ENCODE measurements around the gene WWP2.

DNA sequence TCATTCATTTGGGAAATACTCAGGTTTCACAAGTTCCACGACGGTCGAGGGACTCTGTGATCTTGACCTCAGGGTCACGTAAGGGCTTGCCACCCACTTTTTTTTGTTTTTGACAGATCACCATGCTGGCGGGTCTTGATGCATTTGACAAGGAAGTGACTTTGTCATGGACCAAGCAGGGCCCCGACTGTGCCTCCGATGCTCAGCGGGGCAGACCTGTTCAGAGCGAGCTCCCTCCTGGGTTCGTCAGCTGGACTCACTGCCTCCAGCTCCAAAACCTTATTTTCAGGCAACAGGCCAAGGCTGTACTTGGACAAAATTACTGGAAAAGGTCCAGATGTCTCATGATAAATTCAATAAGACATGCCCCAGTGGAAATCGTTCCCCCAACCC lies 180.0 kb downstream of the WWP2 start:
- no peak for TF ChIP-seq TAF1 (IDR thresholded peaks at IDR 0.05; ENCODE audit: low read depth)
- TF ChIP-seq, protein P1, sequence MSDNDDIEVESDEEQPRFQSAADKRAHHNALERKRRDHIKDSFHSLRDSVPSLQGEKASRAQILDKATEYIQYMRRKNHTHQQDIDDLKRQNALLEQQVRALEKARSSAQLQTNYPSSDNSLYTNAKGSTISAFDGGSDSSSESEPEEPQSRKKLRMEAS (IDR thresholded peaks at IDR 0.05): no peak
- TF ChIP-seq RAD21 (IDR thresholded peaks at IDR 0.05; ENCODE audit: low read depth): no peak
- TF ChIP-seq YY1 (IDR thresholded peaks at IDR 0.05; ENCODE audit: low read depth): no peak
- no peak for TF ChIP-seq NFIC (IDR thresholded peaks at IDR 0.05)
- no peak for TF ChIP-seq TCF12 (IDR thresholded peaks at IDR 0.05; ENCODE audit: low read depth)
- TF ChIP-seq, protein P2, sequence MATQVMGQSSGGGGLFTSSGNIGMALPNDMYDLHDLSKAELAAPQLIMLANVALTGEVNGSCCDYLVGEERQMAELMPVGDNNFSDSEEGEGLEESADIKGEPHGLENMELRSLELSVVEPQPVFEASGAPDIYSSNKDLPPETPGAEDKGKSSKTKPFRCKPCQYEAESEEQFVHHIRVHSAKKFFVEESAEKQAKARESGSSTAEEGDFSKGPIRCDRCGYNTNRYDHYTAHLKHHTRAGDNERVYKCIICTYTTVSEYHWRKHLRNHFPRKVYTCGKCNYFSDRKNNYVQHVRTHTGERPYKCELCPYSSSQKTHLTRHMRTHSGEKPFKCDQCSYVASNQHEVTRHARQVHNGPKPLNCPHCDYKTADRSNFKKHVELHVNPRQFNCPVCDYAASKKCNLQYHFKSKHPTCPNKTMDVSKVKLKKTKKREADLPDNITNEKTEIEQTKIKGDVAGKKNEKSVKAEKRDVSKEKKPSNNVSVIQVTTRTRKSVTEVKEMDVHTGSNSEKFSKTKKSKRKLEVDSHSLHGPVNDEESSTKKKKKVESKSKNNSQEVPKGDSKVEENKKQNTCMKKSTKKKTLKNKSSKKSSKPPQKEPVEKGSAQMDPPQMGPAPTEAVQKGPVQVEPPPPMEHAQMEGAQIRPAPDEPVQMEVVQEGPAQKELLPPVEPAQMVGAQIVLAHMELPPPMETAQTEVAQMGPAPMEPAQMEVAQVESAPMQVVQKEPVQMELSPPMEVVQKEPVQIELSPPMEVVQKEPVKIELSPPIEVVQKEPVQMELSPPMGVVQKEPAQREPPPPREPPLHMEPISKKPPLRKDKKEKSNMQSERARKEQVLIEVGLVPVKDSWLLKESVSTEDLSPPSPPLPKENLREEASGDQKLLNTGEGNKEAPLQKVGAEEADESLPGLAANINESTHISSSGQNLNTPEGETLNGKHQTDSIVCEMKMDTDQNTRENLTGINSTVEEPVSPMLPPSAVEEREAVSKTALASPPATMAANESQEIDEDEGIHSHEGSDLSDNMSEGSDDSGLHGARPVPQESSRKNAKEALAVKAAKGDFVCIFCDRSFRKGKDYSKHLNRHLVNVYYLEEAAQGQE (IDR thresholded peaks at IDR 0.05; ENCODE audit: low read depth): no peak
- TF ChIP-seq EP300 (IDR thresholded peaks at IDR 0.05; ENCODE audit: borderline replicate concordance): no peak
- TF ChIP-seq TEAD4 (IDR thresholded peaks at IDR 0.05): no peak
- no peak for TF ChIP-seq CREB1 (IDR thresholded peaks at IDR 0.05; ENCODE audit: low read depth)
- TF ChIP-seq CEBPB (IDR thresholded peaks at IDR 0.05): no peak
- no peak for TF ChIP-seq EGR1 (IDR thresholded peaks at IDR 0.05)
